Kidney capillary endothelial cell (primary cell): Measurements from ENCODE around the gene SMURF2.
"Not testable (repeated sequence)": the region's sequence is repeated elsewhere in the genome, so short reads cannot be mapped to it uniquely, and the experiment has no call there.

Experiments used
- DNase-seq: peaks from one replicate; pipeline ENCODE4 v3.0.0-alpha.2; 2018; ENCODE audit warnings: low spot score

SMURF2 gene

DNA sequence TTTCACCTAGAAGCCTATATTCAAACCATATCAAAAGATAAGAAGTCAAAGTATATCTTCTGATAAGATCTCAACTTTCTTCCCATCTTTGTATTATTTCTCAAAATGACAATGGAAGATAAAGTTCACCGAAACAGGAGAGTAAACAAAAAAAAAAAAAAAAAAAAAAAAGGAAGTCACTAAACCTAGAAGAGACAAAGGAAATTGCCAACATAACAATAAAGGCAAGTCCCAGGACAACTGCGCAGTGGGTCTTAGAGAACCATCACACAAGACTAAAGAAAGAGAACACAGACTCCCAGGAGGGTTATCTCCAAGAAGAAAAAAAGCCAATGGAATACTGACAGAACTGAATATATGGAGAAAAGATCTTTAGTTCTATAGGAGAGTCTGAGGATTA, 65.7 kb downstream of the SMURF2 start:
- no peak for DNase-seq

DNA sequence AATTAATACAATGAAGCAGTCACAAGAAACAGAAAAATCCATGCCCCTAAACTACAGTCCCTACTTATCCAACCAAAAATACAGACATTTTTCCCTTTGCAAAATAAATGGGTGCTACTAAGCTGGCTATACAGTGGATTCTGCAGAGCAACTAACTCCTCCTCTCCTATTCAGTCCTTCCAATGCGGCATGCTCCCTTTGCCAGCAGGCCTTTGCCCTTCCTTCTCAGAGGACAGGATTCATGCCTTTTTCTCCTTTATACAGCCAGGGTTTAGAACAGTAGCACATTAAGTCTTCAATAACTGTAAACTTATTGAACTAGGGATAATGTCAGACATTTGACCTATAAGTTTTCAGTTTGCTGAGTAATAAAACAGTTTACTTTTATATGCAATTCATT, 70.2 kb downstream of the SMURF2 start:
- no peak for DNase-seq

DNA sequence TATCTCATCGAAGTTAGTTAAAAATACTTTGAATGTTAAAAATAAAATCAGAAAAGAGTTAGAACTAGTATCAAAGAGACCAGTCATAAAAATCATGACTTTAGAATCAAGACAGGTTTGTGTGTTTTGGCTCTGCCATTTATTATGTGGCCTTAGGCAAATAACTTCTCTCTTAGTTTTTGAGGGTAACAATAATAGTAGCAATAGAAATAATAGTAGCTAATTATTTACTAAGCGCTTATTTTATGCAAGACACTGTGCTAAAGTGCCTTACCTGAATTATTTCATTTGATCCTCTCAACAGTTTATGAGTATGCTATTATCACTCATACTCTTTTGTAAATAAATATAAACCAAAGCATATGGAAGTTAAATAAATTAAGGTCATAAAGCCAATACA, 77.0 kb downstream of the SMURF2 start:
- DNase-seq, result no peak

DNA sequence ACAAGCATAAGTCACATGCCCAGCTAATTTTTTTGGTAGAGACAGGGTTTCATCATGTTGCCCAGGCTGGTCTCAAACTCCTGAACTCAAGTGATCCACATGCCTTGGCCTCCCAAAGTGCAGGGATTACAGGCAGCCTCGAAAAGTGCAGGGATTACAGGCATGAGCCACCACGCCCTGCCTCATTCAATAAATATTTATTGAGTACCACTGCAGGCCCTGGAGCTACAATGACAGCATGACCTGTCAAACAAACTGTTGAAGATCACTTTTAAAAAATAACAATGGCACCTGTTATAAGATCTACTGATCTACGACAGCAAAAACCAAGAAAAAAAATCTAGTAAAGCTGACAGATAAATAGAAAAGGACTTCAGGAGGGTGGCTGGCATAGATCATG, 79.1 kb downstream of the SMURF2 start:
- DNase-seq, result no peak

DNA sequence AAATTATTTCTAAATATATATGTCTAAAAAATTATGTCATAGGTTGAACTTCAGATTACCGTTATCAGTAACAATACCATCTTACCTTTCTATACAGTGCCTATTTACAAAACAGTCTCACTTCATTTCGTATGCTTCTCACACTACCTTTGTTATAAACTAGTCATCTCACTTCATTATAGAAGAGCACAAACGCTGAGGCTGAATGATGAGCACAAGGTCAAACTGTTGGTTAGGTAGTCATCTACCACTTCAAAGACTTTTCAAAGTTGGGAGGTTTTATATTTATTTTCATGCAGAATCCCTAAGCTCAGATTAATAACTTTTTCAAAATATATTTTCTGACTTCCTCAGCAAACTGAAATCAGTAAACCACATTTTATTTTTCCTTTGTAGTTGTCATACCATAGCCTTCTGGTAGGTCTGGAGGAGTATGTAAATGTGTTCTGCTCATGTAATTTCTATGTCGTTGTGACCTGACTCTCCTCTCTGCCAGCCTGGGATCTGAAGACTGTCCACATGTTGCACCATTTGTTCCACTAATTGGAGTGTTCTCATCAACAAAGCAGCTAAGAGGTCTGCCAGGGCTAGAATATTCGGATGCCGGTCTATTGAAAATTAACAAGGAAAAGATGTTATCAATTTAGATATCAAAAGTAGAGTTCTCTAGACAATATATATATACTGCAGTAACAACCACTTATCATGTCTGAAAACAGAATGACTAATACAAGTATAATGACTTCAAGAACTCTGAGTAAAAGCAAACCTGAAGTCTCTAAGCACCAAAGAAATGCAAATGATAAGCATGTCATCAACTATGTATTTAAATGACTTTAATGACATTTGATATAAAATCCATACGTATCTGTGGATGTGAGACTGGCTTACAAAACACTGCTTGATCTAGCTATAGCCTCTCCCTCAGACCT, 81.5 kb downstream of the SMURF2 start:
- no peak for DNase-seq

DNA sequence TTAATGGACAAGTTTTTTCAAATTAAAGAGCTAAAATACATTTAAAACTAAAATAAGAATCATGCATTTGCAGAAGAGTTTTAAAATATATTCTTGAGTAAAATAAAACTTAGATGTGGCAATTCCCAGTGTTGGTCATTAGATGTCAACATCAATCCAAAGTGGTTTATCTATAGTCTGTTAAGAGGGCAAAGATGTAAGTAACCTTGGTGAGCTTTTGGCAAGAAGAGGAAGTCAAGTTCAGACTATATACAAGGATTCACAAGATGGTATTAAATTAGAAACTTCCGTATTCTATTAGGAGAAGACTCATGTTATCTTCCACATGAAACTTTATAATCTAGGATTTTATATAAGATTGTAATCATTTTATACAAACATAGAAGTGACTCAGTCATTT, 82.2 kb downstream of the SMURF2 start:
- DNase-seq, result no peak

DNA sequence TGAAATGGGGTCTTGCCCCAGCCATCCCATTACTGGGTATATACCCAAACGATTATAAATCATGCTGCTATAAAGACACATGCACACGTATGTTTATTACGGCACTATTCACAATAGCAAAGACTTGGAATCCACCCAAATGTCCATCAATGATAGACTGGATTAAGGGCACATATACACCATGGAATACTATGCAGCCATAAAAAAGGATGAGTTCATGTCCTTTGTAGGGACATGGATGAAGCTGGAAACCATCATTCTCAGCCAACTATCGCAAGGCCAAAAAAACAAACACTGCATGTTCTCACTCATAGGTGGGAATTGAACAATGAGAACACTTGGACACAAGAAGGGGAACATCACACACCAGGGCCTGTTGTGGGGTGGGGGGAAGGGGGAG, 85.1 kb downstream of the SMURF2 start:
- not testable (repeated sequence) for DNase-seq

DNA sequence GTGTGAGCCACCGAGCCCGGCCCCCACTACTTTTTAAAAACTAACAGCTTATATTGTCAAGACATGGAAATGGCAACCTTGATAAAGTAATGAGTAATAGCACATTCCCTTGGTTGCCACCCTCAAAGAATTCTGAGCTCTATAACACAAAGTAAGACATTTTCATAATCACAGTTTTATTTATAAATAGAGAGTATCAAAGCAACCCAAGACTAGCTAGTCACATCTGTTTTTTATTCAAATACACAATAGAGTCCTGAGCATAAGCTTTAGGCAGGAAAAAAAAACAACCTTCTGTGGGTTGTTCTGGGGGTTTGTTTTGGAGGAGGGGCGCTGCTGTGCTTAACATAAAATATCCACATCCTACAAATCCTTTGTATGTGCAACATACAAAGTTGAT, 86.7 kb downstream of the SMURF2 start:
- no peak for DNase-seq

DNA sequence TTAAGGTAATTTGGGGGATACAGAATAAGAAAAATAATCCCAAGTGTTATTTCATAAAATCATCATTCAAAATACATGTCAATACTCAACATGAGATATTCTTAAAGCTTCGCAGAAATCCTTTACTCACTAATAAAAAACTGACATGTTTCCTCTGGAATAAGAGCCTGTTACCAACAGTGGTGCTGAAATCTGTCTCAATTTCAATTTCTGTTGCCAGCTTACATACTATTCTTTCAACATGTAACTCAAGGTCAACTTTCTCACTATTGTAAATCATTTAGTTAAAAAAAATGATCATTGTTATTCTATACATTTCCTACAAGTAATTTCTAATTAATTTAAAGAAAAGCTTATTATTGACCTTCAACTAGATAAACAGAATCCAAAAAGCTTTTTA, 87.5 kb downstream of the SMURF2 start:
- DNase-seq, result no peak

DNA sequence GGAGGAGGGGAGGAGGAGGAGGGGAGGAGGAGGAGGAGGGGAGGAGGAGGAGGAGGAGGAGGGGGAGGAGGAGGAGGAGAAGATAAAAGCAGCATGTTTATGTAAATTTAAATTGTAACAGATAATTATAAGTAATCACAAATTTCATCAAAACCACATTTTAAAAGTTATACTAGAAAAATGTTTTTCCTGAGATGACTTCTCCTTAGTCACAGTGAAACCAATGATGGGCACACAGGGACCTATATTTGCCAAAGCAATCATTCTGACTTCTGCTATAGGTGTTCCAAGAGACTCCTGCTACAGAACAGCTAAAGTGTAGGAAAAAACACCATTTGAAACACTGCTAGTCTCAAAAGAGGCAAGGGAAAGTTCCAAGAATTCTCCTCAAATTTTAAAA, 88.9 kb downstream of the SMURF2 start:
- no peak for DNase-seq

DNA sequence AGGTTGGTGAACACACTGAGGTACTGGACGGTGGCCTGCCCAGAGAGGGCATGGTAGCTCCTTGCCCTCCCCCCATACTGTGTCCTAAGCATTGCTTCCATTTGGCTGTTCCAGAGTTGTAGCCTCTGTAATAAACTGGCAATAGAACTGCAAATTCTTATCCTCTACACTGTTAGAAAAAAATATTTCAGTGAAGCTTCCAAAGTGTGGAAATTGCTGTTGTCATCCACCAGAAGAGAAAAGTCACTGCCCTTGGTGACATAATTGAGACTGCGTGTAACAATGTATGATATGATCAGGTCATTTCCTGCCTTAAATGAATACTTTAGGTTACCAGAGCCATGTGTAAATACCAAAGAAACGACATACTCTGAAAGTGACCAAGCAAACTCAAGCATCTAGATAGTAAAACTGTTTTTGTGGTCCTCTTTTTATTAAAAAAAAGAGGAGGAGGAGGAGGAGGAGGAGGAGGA, 89.4 kb downstream of the SMURF2 start:
- peak; percentile 68 for DNase-seq

DNA sequence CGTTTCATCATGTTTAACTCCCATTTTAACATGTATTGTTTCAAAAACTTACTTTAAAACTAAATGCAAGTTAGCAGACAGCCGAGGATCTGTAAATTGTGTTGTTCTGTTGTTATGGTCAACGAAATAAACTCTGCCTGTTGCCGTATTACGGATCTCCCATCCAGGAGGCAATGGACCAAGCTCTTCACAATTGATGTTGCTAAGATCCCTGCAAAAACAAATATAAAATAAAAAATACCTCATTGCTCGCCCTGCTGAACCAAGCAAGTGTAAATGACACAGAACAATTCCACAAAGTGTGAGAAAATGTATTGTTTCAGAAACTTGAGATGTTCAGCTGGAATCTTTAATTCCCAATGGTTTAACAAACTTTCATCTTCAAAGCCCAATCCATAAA, 90.4 kb downstream of the SMURF2 start:
- DNase-seq, result no peak

DNA sequence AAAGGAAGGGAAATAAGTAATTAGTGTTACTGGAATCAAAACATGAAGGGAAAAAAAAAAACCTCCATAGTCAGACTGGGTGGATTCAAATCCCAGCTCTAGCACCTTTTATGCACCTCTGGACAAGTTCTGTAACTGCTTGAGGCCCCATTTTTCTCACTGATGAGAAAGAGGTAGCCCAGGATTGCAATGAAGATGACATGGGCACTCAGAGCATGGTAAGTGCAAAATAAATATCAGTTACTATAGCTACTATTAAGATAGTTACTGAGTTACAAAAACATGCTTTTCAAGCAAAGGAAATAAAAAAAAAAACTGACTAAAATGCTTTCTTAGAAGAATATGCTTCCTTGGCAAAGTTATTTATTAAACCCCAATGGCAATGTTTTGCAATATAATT, 96.5 kb downstream of the SMURF2 start:
- DNase-seq, result no peak

DNA sequence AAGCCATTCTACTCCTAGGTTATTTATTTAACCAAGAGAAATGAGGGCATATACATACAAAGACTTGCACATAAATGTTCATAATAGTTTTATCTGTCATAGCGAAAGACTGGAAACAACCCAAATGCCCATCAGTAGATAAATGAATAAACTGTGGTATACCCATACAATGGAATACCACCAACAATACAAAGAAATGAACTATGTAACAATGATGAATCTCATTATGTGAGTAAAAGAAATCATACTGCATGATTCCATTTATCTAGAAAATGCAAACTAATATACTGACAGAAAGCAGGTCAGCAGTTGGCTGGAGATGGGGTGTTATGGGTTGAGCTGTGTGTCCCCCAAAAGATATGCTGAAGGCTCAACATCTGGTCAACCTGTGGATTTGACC, 98.0 kb downstream of the SMURF2 start:
- no peak for DNase-seq

DNA sequence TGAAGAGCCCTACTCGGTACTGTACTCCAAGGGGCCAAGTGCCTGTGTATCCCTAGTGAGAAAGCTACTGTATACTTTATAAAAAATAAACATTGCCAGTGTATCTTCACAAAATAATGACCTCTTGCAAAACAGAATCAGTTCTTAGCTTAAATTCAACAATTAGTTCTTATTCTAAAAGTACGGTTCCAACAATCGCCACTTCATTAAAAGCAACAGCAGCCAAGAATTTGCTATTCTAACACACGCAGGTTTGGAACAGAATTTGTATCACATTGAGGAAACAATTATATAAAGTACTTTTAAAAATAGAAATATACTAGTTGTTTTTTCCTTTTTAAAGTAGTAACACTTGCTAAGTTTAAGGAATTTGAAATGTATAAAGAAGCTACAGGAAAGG, 106.8 kb downstream of the SMURF2 start:
- DNase-seq, result no peak

DNA sequence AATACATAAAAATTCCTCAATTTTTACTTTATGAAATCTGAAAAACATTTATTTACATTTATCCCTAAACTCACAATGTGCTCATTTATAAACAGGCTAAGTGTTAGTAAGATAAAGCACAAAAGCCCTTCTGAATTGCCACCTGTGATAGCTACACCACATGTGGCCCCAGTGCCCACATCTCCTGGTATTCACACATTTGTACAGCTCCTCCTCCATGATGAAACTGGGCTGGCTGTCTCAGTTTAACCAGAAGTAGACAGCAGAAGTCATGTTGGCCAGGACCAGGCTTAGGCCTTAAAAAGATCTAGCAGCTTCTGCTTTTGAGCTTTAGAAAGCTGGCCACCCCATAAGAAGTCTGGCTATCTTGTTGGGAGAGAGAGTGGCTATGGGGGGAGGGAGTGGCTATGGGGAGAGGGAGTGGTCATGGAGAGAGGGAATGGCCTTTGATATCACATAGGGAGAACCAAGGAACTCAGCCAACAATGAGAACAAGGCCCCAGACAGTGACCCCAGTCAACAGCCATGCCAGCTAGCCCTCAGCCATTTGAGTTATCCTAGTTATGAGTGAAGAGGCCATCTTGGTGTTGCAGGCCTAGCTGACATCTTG, 108.0 kb downstream of the SMURF2 start:
- DNase-seq, result no peak

DNA sequence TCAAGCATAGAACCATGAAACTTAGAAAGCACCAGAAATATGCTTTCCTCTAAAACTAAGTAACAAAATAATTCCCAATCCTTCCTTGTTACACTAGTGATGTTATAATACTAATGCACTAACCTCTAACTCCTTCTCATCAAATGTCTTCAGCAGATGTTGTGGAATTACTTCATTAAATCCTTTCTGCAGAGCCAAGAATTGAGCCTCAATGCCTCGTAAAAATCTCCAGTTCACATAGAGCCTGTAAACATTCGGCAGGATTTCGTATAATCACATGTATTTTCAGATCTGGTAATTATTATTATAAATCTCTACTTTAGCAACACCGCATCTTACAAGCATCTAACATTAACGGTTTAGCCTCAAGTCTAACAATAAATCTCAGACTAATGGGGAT, 110.6 kb downstream of the SMURF2 start:
- DNase-seq, result no peak

DNA sequence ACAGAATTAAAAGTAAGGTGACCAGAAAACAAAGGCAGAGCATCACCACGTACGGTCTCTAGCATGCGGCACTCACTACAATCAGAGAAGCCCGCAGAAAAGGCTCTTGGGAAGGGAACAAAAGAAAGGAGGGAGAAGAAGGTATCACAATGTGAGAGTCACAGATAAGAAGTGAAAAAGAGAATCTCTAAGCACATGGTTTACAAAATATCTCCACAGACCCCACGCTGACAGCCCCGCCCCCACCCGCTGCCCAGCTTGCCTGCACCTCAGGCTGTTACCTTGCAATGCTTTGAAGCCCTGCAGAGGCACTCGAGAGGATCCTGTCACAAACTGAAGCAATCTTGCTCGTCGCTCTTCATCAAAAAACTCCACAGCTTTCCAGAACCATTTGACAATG, 114.8 kb downstream of the SMURF2 start:
- no peak for DNase-seq

DNA sequence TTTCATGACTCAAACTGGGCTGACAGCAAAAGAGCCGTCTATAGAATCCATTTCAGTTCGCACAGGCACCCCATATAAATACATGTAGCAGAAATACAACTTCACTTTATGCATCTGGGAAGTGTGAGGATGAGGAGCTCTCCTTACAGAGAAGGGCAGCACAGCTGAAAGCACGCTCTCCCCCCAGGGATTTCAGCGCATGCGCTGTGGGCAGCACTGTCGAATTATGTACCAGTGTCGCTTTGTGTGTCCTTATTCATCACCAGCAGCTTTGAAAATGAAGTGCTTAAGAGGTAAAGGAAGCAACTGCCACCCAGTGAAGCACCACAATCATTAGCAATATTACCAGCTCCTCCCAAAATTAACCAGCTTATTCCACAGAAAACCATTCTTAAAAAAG, 115.4 kb downstream of the SMURF2 start:
- DNase-seq, result no peak

DNA sequence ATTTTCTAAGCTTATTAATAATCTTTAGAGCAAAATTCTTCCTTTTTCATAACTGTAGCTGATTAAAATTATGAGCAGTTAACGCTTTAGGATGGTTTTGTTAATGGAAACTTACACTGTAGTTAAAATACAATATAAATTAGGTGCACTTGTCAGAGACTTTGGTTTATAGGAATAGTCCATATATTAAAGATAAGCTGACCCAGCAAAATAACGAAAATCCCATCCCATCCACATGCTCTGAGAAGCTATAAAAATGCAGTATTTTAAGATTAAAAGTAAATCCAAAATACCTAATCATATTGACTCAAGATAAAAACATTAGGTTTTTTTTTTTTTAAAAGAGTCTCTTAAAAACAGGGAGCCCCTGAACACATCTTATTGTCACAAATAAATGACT, 117.4 kb downstream of the SMURF2 start:
- no peak for DNase-seq

DNA sequence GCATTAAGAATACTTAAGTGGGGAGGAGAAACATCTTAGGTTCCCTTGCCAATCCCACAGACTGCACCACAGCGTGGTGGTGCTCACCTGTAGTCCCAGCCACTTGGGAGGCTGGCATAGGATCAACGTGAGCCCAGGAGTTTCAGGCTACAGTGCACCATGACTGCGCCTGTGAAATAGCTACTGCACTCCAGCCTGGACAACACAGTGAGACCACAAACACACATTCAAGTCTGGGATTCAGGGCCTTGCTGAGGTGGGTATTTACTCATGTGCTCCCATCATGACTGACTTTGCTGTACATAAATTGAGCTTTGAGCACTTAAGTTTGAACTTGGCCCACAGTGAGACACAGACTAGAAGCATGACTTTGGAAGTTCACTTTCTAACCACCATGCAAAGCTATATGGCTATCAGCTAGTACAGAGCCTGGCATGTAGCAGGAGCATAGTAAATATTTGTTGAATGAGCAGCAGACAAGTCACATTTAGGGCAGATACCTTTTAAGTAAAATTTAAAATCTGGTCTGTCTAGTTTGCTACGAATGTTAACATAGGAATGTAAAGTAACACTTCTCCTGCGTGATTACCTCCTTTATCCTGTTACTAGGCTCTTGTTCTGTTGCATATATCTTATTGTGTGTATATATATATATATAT, 121.9 kb downstream of the SMURF2 start:
- no peak for DNase-seq

DNA sequence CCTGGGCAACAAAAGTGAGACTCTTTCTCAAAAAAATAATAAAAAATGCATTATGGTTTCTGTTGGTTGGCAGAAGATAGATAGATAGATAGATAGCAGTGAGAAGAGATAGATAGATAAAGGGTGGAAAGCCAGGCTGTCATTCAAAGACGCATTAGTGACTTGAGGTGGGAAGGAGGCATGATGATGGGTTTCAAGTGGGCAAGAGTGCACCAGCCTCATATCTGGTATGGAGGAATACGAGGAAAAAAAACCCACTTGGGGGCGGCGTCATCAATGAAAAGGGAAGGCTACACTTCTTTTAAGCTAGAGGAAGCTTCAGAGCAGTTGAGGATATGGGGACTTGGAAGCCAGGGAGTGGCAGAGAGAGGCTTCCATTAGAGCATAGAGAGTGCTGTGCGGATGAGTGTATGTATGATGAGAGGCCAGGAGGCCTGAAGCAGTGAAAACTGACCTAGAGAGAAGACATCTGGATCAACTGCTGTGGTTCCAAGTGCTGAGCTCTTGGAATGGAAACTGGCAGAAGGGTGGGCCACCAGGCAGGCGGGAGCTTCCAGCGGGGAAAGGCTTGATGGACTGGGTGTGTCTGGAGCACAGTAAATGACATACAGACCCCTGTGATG, 123.5 kb downstream of the SMURF2 start:
- no peak for DNase-seq

DNA sequence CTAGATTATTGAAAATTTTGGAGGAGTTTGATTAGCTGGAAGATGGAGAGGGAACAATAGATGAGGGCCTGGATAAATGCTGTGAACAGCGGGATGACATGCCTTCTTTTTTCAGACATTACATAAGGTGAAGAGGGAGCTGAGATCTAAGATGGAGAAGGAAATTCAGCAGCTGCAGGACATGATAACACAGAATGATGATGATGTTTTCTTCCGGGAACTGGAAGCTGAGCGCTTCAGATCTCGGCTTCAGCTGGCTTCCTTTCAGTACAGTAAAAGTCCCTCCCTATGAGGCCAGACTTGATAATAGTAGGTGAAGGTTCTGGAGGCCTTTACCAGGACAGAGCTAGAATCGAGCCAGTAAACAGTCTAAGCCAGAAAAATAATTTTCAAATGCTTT, 124.6 kb downstream of the SMURF2 start:
- DNase-seq, result no peak
